GM13977 (cell line): ENCODE results near the gene C2orf74.
"Not testable (repeated sequence)": the region's sequence is repeated elsewhere in the genome, so short reads cannot be mapped to it uniquely, and the experiment has no call there.

Experiments
- DNase-seq: peaks from one replicate; pipeline ENCODE4 v3.0.0; 2012; ENCODE audit warnings: low spot score
- in situ Hi-C: fragments of 300-500 bp; cut with MboI; formaldehyde crosslinking; loops from one replicate; pipeline ENCODE4 v1.12.0; 2022; ENCODE audit warnings: low sequenced_read_pairs, low pct_unique_long_range_greater_than_20kb, mixed read lengths, inconsistent platforms; ENCODE audit not compliant: unreplicated experiment
- TF ChIP-seq, protein P1 (sequence below): IDR thresholded peaks from 2 replicates; pipeline ENCODE4 v1.5.1; 2012; ENCODE audit warnings: mild to moderate bottlenecking, control low read depth; ENCODE audit not compliant: insufficient read depth; ENCODE audit errors: extremely low read depth, missing control alignments

The C2orf74 gene

DNA sequence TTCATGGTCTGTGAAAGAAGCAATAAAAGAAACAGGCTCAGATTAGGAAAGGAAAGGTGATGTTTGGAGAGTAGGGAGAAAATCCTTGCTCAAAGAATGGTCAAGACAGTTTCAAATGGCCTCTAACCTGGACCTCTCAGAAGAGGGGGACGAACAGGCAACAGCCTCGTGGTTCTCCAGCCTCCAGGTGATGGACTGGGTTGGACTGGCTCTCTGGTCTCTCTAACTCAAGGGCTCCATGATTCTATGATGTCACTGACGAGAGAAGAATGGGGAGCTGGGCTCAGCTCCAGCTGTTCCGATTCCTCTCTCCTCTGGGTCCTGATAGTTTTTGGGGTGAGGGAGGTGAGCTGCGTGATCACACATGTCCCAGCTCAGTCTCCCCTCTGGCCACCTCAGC is at the start of gene C2orf74:
Gene C2orf74, plus strand, starts transcription at position 301 of the 400 bp plus-strand sequence. CDS start 327 bp downstream, outside the sequence.
- in situ Hi-C loops, result no loop called here
- no peak for DNase-seq
- TF ChIP-seq, protein P1, sequence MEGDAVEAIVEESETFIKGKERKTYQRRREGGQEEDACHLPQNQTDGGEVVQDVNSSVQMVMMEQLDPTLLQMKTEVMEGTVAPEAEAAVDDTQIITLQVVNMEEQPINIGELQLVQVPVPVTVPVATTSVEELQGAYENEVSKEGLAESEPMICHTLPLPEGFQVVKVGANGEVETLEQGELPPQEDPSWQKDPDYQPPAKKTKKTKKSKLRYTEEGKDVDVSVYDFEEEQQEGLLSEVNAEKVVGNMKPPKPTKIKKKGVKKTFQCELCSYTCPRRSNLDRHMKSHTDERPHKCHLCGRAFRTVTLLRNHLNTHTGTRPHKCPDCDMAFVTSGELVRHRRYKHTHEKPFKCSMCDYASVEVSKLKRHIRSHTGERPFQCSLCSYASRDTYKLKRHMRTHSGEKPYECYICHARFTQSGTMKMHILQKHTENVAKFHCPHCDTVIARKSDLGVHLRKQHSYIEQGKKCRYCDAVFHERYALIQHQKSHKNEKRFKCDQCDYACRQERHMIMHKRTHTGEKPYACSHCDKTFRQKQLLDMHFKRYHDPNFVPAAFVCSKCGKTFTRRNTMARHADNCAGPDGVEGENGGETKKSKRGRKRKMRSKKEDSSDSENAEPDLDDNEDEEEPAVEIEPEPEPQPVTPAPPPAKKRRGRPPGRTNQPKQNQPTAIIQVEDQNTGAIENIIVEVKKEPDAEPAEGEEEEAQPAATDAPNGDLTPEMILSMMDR, result no peak

- in situ Hi-C loops, result no loop called here
- TF ChIP-seq, protein P1, result no peak
- no peak for DNase-seq
Measured at GRCh38 chr2:61114147-61114546, 47.8 kb upstream of the C2orf74 start.

DNA sequence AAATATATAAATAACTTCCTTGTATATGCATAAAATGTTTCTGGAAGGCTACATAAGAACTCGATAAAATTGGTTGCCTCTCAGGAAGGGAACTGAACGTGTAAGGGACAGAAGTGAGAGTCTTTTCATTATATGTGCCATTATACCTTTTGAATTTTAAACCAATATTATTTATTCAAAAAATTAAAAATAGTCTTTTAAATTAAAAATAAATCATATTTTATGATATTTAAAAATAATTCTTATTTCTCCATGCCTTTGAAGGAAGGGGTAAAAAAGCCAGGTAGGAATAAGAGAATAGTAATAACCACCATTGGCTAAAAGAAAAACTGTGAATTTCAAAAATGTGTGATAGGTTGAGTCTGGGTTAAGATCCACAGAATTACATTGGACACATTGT is 45.7 kb upstream of the C2orf74 start:
- in situ Hi-C loops, result no loop called here
- TF ChIP-seq, protein P1, result no peak
- no peak for DNase-seq

DNA sequence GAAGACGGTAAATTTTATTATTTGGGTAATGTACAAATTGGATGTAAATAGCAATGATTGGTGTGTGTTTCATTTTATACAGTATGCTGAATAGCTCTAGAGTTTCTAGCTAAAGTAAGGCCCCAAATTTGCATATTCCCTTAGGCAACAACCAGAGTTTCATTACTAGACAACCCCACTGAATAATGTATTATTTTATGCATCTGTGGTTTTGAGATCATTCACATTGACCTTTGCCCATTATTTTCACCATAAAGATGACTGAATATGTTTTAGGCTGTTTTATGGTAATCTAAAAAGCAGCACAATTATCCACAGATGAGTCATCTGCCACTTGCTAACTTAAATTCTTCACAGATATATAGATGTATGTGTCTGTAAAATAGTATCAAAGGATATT is 44.5 kb upstream of the C2orf74 start:
- TF ChIP-seq, protein P1, result no peak
- in situ Hi-C loops, result no loop called here
- DNase-seq, result no peak

- TF ChIP-seq, protein P1, result no peak
- in situ Hi-C loops, result no loop called here
- no peak for DNase-seq
Measured at GRCh38 chr2:61125123-61125710, 36.8 kb upstream of the C2orf74 start.

DNA sequence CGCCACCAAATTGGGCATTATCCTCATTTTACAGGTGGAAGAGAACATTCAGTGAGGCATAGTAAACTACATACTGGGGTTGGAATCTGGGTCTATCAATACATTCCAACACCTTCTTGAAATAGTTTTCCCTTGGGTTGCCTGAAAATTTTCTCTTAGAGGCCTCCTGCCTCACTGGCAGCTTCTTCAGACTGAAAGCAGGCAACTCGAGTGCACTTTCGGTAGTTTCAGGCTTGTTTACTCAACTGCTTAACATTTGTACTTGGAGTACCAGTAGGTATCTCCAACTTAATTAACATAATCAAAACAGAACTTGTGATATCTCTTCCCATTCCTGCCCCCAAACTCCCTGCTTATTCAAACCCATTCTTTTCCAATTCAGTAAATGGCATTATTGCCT is 36.2 kb upstream of the C2orf74 start:
- TF ChIP-seq, protein P1, result no peak
- no peak for DNase-seq
- in situ Hi-C loops, result no loop called here

DNA sequence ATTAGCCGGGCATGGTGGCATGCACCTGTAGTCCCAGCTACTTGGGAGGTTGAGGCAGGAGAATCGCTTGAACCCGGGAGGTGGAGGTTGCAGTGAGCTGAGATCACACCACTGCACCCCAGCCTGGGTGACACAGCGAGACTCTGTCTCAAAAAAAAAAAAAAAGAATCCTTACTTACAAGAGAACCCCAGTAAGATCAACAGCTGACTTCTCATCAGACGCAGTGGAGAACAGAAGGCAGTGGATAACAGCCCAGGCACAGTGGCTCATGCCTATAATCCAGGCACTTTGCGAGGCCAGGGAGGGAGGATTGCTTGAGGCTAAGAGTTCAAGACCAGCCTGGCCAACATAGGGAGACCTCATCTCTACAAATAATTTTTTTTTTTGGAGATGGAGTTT is 33.9 kb upstream of the C2orf74 start:
- in situ Hi-C loops, result not testable (repeated sequence)

More for the DNA sequence above, 33.9 kb upstream of the C2orf74 start:
- DNase-seq, result not testable (repeated sequence)
